GM12892 (cell line): Measurements from ENCODE around the gene ICE1.
"Not testable (repeated sequence)": the region's sequence is repeated elsewhere in the genome, so short reads cannot be mapped to it uniquely, and the experiment has no call there.

Source experiments
- DNase-seq: peaks from one replicate; pipeline ENCODE4 v3.0.0; 2011; ENCODE audit not compliant: insufficient read length
- FAIRE-seq: peaks from 2 replicates; lab custom pipeline; 2011; peaks lifted over from hg19 to GRCh38; lab: Jason Lieb, UNC
- POLR2A ChIP-seq: IDR thresholded peaks from 2 replicates; pipeline ENCODE4 v1.6.1; 2011; ENCODE audit warnings: low read depth, low read length, control low read depth
- POLR2AphosphoS5 ChIP-seq: IDR thresholded peaks from 2 replicates; pipeline ENCODE4 v1.6.1; 2011; ENCODE audit warnings: low read depth, low read length, control low read depth
- TAF1 ChIP-seq: IDR thresholded peaks from 2 replicates; pipeline ENCODE4 v1.6.1; 2011; ENCODE audit warnings: low read depth, mild to moderate bottlenecking, control low read depth, low read length, borderline replicate concordance

Gene ICE1

GRCh38 chr5:5470933-5471332, 48.5 kb downstream of the ICE1 start:
- TF ChIP-seq POLR2A, result no peak
- no peak for TF ChIP-seq TAF1
- TF ChIP-seq POLR2AphosphoS5, result no peak
- DNase-seq (no peak), FAIRE-seq (no peak)

DNA sequence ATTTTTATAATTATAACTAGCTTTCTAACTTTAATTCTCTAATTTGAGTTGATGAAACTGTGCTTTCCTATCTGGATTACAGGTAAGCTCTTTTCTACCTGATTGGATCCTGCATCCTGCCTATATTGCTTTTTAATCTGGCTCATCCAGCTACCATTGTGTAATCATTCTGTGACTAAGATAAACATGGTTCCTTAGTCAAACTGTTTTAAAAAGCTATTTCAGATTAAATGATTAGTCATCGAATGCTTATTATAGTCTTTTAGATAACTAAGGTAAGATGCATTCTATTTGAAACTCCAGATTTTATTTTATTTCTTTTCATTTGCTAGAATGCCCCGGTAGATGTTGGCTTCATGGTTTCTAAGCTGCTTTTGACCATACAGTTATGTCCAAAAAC, 50.7 kb downstream of the ICE1 start:
- TF ChIP-seq TAF1 (no peak), POLR2AphosphoS5 (no peak), POLR2A (no peak)
- no peak for FAIRE-seq
- no peak for DNase-seq

DNA sequence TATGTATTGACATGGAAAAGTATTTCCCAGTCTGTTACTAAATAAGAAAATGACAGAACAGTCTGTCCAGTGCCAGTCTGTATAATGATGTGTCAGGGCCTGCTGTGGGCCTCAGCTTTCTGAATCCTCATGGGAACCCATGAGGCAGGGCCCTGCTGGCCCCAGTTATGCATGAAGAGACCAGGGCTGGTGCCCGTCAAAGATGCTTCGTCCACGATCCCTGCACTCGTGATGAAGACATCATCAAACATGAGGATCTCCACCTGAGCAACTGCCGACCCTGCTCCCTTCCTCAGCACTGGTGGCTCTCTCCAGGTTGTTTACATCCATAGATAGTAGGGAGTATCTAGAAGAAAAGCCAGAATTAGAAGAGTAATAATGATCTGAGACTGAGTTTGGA, 52.5 kb downstream of the ICE1 start:
- no peak for DNase-seq
- TF ChIP-seq POLR2A (no peak), TAF1 (no peak), POLR2AphosphoS5 (no peak)
- no peak for FAIRE-seq

DNA sequence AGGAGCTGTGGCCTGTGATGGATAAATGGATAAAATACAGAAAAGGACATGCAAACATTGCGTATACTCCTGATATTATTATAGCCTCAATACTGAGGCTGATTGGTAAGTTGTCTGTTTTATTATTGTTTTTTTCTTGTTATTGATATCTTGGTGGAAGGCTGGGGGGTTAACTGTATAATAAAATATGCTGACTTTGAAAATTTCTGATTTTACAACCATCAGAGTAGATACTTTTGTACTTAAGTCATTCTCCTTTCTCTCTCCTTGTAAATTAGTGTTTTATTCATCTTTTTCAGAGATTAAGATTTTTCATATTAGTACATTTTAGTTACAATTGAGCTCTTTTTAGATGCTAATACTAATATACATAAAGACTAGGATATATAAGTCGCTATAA, 53.5 kb downstream of the ICE1 start:
- FAIRE-seq, result no peak
- no peak for DNase-seq
- no peak for TF ChIP-seq POLR2AphosphoS5
- no peak for TF ChIP-seq TAF1
- TF ChIP-seq POLR2A, result no peak

- DNase-seq, FAIRE-seq: not testable (repeated sequence)
Observed at GRCh38 chr5:5479578-5479977, 57.1 kb downstream of the ICE1 start.

DNA sequence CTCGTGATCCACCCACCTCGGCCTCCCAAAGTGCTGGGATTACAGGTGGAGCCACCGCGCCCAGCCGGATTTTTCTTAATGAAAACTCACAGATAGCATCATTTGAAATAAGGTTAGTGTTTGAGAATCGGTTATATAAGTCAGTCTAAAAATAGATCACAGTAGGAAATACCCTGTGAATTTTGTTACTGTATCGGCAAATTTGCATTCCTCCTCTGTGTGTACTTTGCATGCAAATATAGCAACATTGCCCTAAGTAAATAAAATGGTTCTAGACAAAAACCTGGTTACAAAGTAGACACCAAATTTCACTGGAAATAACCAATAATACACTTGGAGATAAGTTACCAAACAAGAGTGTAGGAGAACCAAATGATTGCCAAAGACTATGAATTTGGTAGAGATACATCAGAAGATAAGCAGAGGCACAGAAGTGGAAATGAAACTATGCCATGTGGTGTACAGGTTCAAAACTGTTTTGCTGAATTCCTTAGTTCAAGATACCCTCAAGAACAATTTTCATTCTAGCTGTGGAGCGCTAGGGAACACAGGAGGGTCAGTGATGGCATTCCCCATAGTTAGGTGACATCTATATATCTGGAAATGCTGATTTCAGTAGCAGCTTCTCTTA, 58.1 kb downstream of the ICE1 start:
- DNase-seq, result no peak
- FAIRE-seq, result no peak
- no peak for TF ChIP-seq POLR2A
- TF ChIP-seq POLR2AphosphoS5, result no peak
- no peak for TF ChIP-seq TAF1

- no peak for DNase-seq
- no peak for FAIRE-seq
Observed at GRCh38 chr5:5481206-5481605, 58.7 kb downstream of the ICE1 start.

DNA sequence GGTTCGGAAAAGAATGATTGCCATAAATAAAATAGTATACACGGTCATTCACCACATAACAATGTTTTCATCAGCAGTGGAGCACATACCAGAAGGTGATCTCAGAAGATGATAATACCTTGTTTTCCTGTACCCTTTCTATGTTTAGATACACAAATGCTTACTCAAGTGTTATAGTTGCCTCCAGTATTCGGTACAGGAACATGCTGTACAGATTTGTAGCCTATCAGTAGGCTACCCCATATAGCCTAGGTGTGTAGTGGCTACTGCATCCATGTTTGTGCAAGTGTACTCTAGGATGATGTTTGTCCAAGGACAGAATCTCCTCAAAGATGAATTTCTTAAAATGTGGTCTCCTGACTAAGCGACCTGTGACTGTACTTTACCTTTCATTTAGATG, 59.2 kb downstream of the ICE1 start:
- FAIRE-seq (no peak), DNase-seq (no peak)
- no peak for TF ChIP-seq POLR2AphosphoS5
- no peak for TF ChIP-seq POLR2A

More at GRCh38 chr5:5481206-5481605, 58.7 kb downstream of the ICE1 start:
- TF ChIP-seq POLR2AphosphoS5 (no peak), TAF1 (no peak)

GRCh38 chr5:5483350-5483749, 60.9 kb downstream of the ICE1 start:
- DNase-seq, result no peak
- no peak for FAIRE-seq
- no peak for TF ChIP-seq POLR2AphosphoS5
- TF ChIP-seq POLR2A, result no peak
- TF ChIP-seq TAF1, result no peak

- no peak for DNase-seq
- FAIRE-seq, result no peak
- TF ChIP-seq POLR2A (no peak), TAF1 (no peak), POLR2AphosphoS5 (no peak)
Observed at GRCh38 chr5:5483880-5484598, 61.6 kb downstream of the ICE1 start.

- DNase-seq (no peak), FAIRE-seq (no peak)
- TF ChIP-seq POLR2AphosphoS5 (no peak), TAF1 (no peak), POLR2A (no peak)
Observed at GRCh38 chr5:5486122-5486521, 63.6 kb downstream of the ICE1 start.

- no peak for FAIRE-seq
- TF ChIP-seq POLR2AphosphoS5, result no peak
- TF ChIP-seq TAF1, result no peak
- TF ChIP-seq POLR2A, result no peak
- DNase-seq, result no peak
Observed at GRCh38 chr5:5487585-5488360, 65.3 kb downstream of the ICE1 start.
